Activated CD8-positive, alpha-beta memory T cell treated with anti-CD3 and anti-CD28 coated beads for 48 hours (primary cell): Measurements from ENCODE around the gene LOXL3.
"Not testable (repeated sequence)": the region's sequence is repeated elsewhere in the genome, so short reads cannot be mapped to it uniquely, and the experiment has no call there.

Experiments
- DNase-seq, 3 experiments: peaks; one replicate each; pipeline ENCODE4 v3.0.0-alpha.2; 2020; ENCODE audit warnings: low read depth in 2 of 3, low spot score in 2 of 3

Gene LOXL3

DNA sequence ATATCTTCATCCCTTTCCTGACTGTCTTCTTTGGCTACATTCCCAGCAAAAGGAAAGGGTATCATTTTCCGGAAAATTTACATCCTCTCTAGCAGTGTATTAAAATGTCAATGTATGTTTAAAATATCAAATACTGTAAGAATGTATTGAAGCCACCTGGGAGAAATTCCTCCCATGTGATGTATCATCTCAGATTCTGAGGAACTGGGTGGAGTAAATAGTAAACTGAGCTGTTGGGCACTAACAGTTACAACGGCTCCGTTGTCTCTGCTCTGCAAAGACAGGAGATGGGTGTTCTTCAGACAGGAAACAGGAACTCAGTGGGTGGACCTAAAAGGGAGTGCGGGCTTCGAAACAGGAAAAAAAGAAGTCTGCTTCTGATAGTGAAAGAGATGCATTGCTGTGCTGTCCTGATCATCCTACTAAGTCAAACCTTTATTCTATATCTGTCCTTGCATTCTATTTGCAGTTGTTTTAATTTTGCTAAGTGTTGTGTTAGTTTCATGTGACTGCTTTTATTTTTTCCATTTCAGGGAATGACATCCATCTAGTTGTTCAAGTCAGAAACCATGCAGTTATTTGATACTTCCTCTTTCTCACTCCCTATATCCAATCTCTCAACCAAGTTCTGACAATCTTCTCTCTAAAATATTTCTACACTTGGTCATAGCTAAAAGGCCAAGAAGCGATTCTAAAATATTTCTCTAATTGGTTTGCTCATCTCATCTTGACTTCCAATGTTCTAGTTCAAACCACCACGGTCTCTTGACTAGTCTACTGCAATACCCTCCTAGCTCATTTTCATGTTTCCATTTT, 20.2 kb upstream of the LOXL3 start:
- no peak for DNase-seq

GRCh38 chr2:74572178-74572925, 18.6 kb upstream of the LOXL3 start:
- DNase-seq, result no peak

GRCh38 chr2:74571058-74571457, 17.3 kb upstream of the LOXL3 start:
- no peak for DNase-seq

DNA sequence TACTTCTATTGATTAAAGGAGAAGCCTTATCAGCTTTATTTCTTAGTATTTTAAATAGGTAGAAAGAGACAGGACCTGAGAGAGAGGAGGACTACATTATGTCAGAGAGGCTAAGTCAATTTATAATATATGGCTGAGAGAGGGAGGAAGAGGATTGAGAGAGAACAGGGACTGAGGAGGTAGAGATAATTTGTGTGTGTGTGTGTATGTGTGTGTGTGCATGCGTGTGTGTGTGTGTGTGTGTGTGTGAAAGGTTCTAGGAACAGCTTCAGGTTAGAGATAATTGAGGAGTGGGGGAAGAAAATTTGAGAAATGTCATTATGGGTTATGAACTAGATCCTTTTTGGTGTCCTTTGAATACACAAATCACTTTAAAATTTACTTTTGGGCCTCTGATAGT, 15.9 kb upstream of the LOXL3 start:
- no peak for DNase-seq

GRCh38 chr2:74567881-74568280, 14.1 kb upstream of the LOXL3 start:
- no peak for DNase-seq

- no peak for DNase-seq
These were observed 13.0 kb upstream of the LOXL3 start for GRCh38 chr2:74566754-74567085.

DNA sequence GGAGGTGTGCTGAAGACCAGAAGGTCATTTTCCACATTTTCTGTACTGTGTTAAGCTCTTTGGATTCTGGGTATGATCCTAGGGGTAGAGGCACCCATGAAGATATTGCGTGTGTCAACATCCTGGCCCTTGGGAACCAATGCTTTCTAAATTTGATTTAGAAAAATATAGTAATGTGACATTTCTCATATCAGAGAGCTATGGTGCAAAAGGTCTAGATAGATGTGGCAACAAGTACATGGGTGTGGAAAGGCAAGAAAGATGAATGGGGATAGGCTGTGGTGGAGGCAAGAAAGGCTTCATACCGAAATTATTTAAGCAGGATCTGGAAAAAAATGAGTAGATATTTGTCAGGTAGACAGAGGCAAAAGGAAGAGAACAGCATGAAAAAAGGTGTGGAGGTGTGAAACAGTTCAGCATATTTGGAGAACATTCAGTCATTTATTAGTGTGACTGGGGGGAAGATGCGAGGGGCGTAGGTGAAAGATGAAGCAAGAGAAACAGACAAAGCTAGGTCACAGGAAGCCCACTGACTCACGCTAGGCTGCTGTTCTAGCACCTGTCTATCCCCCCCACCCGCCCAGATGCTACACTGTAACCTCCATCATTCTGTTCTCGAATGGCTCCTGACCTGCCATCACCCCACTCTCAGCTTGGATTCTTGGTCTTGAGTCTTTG, 12.5 kb upstream of the LOXL3 start:
- no peak for DNase-seq

DNA sequence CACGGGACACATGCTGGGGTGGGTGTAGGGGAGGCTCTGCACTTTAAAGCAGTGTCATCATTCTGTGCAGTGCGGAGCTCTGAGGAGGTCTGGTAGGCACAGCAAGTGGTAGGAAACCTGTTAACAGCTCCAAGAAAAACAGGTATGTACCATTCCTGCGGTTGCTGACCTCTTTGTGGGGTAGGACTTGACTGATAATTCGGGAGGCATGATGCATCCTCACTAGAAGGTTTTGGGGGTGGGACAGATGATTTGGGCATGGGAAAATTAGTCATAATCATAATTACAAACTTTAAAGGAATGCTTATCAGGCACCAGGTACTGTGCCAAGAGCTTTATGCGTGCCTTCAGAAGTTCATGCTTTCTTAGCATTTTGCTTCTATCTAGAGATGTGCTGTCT, 10.5 kb upstream of the LOXL3 start:
- no peak for DNase-seq

DNA sequence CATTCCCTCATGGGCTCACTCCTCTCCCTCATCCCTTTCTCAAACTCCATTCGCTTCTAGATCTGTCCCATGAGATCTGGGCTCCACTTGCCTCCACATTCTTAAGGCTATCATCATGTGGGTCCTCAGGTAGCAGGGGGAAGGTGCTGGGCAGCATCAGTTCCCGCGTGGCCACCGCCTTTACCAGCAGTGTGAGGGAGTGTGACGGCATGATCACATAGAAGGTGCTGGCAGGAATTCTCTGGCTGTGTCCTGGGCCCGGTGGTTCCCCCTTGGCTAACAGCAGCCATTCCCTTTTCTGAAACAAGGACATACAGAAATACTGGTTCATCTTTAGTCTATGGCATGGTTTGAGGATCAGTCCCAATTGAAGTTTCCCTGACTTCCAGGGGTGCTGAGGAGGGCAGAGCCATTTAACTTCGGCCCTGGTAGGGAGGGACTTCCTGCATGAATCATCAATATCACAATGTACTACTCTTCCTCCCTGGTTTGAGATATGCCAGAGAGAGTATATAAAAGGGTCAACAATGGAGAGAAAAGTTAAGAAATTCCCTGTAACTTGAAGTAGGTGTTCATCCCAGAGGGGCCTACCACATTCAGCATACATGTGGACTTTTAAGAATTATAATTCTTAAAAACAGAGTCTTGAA, 8.5 kb upstream of the LOXL3 start:
- no peak for DNase-seq

- DNase-seq, result not testable (repeated sequence)
These were observed 7.3 kb upstream of the LOXL3 start for GRCh38 chr2:74561022-74561421.

GRCh38 chr2:74560591-74560990, 6.8 kb upstream of the LOXL3 start:
- DNase-seq, result no peak

- no peak for DNase-seq
These were observed 6.2 kb upstream of the LOXL3 start for GRCh38 chr2:74559912-74560311.

DNA sequence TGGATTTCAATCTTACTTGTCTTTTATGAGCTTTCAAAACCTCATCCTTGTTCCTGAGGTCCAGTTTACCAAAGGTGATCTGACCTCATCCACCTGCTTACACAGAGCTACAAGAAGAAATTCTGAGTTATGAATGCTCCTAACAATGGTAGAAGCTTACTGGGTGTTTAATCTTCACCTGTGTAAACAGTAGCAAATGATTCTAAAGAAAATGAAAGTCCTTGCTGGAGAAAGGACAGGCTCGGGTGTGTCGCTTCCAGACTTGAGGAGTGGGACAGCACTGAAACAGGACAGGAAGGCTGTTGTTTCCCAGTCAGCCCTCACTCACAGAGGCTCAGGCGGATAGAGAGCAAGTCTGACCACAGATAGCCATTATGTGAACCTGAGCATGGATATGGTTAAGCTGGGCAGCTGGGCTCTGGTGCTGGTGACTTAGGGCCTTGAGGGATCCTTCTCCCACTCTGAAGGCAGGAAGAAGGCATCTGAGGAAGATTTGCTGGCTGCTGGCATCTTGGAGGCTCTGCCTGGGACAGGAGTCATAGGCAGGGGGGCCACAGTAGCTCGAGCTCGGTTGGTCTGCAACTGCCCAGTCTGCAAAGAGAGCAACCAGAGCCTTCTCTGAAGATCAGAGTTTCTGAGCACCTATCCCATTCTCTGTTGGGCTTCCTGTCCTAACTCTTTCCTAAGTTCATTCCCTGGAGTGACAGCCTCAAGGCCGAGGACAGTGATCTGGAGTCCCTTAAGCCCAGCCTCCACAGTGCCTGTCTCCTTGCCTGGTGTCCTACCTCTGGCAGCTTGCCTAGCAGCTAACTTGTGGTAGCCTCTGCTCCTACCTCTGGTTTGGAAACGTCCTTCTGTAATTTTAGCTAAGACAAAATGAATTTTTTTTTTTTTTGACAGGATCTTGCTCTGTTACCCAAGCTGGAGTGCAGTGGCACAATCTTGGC, 4.8 kb upstream of the LOXL3 start:
- DNase-seq, result no peak

- no peak for DNase-seq
These were observed 3.2 kb upstream of the LOXL3 start for GRCh38 chr2:74556831-74557370.

- no peak for DNase-seq
These were observed 2.4 kb upstream of the LOXL3 start for GRCh38 chr2:74556159-74556558.

DNA sequence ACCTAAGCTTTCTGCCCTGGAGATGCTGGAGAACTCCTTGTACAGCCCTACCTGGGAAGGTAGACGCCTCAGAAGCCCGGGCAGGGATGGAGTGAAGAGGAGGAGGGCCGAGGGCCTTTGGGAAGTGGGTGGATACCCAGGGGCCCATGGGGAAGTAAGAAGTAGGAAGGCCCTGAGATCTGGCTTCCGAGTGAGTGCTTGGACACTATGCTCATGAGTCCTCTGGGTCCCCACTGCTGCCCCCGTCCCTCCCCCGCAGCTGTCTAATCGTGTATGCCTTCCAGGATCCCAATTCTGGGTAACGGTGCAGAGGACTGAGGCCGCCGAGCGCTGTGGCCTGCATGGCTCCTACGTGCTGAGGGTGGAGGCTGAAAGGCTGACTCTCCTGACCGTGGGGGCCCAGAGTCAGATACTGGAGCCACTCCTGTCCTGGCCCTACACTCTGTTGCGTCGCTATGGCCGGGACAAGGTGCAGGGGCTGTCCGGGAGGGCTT, 1.9 kb upstream of the LOXL3 start:
- no peak for DNase-seq

DNA sequence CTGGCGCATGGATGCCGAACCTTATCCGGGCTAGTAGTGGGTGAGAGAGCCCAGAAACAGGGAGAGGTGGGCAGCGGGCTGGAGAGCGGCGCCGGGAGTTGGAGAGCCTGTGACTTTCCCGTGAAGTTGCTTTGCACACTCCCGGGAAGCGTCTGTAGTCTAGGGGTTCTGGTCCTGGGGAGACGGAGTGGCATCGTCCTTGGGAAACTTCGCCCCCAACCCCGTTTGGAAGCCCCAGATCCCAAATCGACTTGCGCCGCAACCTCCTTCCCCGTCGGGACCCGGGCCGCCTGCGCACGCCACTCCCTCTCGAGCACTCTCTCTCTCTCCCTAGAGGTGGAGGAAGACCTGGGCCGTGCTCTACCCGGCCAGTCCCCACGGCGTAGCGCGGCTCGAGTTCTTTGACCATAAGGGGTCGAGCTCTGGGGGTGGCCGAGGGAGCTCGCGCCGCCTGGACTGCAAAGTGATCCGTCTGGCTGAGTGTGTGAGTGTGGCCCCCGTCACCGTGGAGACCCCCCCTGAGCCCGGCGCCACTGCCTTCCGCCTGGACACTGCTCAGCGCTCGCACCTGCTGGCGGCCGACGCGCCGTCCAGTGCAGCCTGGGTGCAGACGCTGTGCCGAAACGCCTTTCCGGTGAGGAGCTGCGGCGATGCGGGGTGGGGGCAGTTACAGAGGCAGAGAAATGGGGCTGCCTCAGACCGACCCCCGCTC, 1.2 kb upstream of the LOXL3 start:
- DNase-seq, result no peak

GRCh38 chr2:74552914-74553811, 579 bp downstream of the LOXL3 start:
- DNase-seq, result no peak
